Astrocyte (in vitro differentiated cells and primary cell): ENCODE data around the gene BMP8A. TPM values are rescaled to one million over a fixed set of nuclear protein-coding genes. Genes with fewer than 3 reads are reported as not detected.

Experiments
- DNase-seq: peaks from one replicate; pipeline ENCODE4 v3.0.0-alpha.2; 2010; ENCODE audit warnings: low read depth
- FAIRE-seq: peaks from 2 replicates; lab custom pipeline; 2011; peaks lifted over from hg19 to GRCh38; lab: Jason Lieb, UNC
- H2AFZ ChIP-seq: 2 replicates; pipeline ENCODE4 v1.6.0; 2012; ENCODE audit warnings: low read depth, low read length, inconsistent platforms
- H3K27ac ChIP-seq: 2 replicates; pipeline ENCODE4 v1.5.1; 2011; ENCODE audit warnings: low read depth, low read length, inconsistent platforms
- H3K27me3 ChIP-seq: 2 replicates; pipeline ENCODE4 v1.6.0; 2011; ENCODE audit warnings: low read length, inconsistent platforms; ENCODE audit not compliant: insufficient read depth
- H3K36me3 ChIP-seq: 2 replicates; pipeline ENCODE4 v1.5.1; 2011; ENCODE audit warnings: low read length, inconsistent platforms; ENCODE audit not compliant: insufficient read depth
- H3K4me1 ChIP-seq: 2 replicates; pipeline ENCODE4 v1.5.1; 2011; ENCODE audit warnings: low read length, inconsistent platforms; ENCODE audit not compliant: insufficient read depth
- H3K4me2 ChIP-seq: 2 replicates; pipeline ENCODE4 v1.6.0; 2012; ENCODE audit warnings: low read length, inconsistent platforms
- H3K4me3 ChIP-seq: 2 replicates; pipeline ENCODE4 v1.5.1; 2011; ENCODE audit warnings: low read depth, mild to moderate bottlenecking, low read length, inconsistent platforms; ENCODE audit not compliant: insufficient read depth
- H3K79me2 ChIP-seq: 2 replicates; pipeline ENCODE4 v1.6.0; 2012; ENCODE audit warnings: mild to moderate bottlenecking, low read length, inconsistent platforms; ENCODE audit not compliant: insufficient read depth
- H3K9ac ChIP-seq: 2 replicates; pipeline ENCODE4 v1.6.0; 2012; ENCODE audit warnings: mild to moderate bottlenecking, low read length, inconsistent platforms
- H3K9me3 ChIP-seq: 2 replicates; pipeline ENCODE4 v1.5.1; 2012; ENCODE audit warnings: low read depth, mild to moderate bottlenecking, low read length, inconsistent platforms; ENCODE audit not compliant: insufficient read depth
- H4K20me1 ChIP-seq: 2 replicates; pipeline ENCODE4 v1.6.0; 2012; ENCODE audit warnings: low read length, inconsistent platforms; ENCODE audit not compliant: insufficient read depth
- H3K27ac Mint-ChIP-seq: one replicate; pipeline ENCODE4 v1.8.0; 2021; ENCODE audit warnings: mild to moderate bottlenecking, mixed read lengths; ENCODE audit not compliant: unreplicated experiment
- H3K27me3 Mint-ChIP-seq: one replicate; pipeline ENCODE4 v1.8.0; 2021; ENCODE audit warnings: low read depth, mixed read lengths; ENCODE audit not compliant: unreplicated experiment
- H3K36me3 Mint-ChIP-seq: one replicate; pipeline ENCODE4 v1.8.0; 2021; ENCODE audit warnings: low read depth, mixed read lengths; ENCODE audit not compliant: unreplicated experiment
- H3K4me1 Mint-ChIP-seq: one replicate; pipeline ENCODE4 v1.8.0; 2021; ENCODE audit warnings: low read depth, mixed read lengths; ENCODE audit not compliant: unreplicated experiment
- H3K4me3 Mint-ChIP-seq: one replicate; pipeline ENCODE4 v1.8.0; 2021; ENCODE audit warnings: mild to moderate bottlenecking, moderate library complexity, mixed read lengths; ENCODE audit not compliant: unreplicated experiment
- H3K9me3 Mint-ChIP-seq: one replicate; pipeline ENCODE4 v1.8.0; 2021; ENCODE audit warnings: mild to moderate bottlenecking, mixed read lengths; ENCODE audit not compliant: unreplicated experiment
- EZH2 ChIP-seq: IDR thresholded peaks from 2 replicates; pipeline ENCODE4 v1.6.1; 2012; ENCODE audit warnings: mild to moderate bottlenecking, low read length, inconsistent platforms; ENCODE audit not compliant: insufficient read depth
- total RNA-seq: library from RNA; stranded (reverse); gene quantifications from 2 replicates; pipeline ENCODE4 v1.2.1, GENCODE V29; 2021
- TF ChIP-seq, protein P1 (sequence below): IDR thresholded peaks from 2 replicates; pipeline ENCODE4 v1.5.1; 2011; ENCODE audit warnings: low read depth, mild to moderate bottlenecking, inconsistent platforms, low read length, moderate library complexity; ENCODE audit not compliant: insufficient read depth

The BMP8A gene
- total RNA-seq, 1 donor from 2014 or later, result 0.84 TPM

DNA sequence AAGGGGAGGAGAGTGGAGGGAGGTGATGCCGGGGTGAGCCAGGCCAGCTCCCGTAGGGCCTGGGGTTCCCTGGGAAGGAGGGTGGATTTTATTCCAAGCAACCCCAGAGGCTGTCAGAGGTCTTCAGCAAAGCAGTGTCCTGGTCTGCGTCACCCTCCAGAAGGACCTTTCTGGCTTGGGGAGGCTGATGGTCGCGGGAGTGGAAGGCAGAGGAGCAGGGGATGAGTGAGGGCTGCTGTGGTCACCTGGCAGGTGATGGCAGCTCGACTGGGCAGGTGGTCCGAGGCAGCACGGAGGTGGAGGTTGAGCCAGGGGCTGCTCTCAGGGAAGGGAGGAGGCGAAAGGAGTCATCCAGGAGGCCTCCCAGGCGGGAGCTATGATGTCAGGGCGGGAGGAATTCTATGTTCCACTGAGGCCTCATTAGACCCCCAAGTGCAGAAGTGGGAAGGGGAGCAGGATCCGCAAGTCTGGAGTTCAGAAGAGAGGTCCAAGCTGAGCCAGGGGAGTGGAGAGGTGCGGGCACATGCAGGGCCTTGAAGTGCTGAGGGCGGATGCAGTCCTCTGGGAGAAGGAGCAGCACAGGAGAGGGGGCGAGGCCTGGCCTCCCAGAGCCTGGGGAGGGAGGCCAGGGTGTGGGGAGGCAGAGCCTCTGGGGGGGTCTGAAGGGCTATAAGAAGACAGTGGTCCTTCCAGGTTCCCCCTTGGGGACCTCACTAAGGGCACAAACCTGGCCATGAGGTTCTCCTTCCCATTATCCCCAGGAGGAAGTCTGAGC, 33.3 kb downstream of the BMP8A start:
- Histone ChIP-seq H4K20me1 (no peaks in the 10 kb centered on the region), H3K36me3 (peaks cover 3% of the 10 kb centered on the region), H3K4me3 (no peak overlapping the region), H3K27me3 (no peaks in the 10 kb centered on the region), H2AFZ (no peak overlapping the region), H3K4me1 (no peaks in the 10 kb centered on the region), H3K27ac (no peak overlapping the region), H3K79me2 (no peaks in the 10 kb centered on the region), H3K9ac (no peak overlapping the region), H3K4me2 (no peak overlapping the region), H3K9me3 (no peaks in the 10 kb centered on the region)
- H3K27ac Mint-ChIP-seq, result peak overlapping the region; percentile 41
- TF ChIP-seq EZH2, result no peak
- TF ChIP-seq, protein P1, sequence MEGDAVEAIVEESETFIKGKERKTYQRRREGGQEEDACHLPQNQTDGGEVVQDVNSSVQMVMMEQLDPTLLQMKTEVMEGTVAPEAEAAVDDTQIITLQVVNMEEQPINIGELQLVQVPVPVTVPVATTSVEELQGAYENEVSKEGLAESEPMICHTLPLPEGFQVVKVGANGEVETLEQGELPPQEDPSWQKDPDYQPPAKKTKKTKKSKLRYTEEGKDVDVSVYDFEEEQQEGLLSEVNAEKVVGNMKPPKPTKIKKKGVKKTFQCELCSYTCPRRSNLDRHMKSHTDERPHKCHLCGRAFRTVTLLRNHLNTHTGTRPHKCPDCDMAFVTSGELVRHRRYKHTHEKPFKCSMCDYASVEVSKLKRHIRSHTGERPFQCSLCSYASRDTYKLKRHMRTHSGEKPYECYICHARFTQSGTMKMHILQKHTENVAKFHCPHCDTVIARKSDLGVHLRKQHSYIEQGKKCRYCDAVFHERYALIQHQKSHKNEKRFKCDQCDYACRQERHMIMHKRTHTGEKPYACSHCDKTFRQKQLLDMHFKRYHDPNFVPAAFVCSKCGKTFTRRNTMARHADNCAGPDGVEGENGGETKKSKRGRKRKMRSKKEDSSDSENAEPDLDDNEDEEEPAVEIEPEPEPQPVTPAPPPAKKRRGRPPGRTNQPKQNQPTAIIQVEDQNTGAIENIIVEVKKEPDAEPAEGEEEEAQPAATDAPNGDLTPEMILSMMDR, result no peak
- DNase-seq, result no peak
- H3K27me3 Mint-ChIP-seq, result no peaks in the 10 kb centered on the region
- peak overlapping the region; percentile 12 for H3K4me3 Mint-ChIP-seq
- peaks cover 21% of the 10 kb centered on the region for H3K36me3 Mint-ChIP-seq
- peaks cover 4% of the 10 kb centered on the region for H3K4me1 Mint-ChIP-seq
- no peaks in the 10 kb centered on the region for H3K9me3 Mint-ChIP-seq
- FAIRE-seq, result no peak

GRCh38 chr1:39525366-39526165, 34.1 kb downstream of the BMP8A start:
- no peak overlapping the region for H2AFZ ChIP-seq
- no peak for FAIRE-seq

More at GRCh38 chr1:39525366-39526165, 34.1 kb downstream of the BMP8A start:
- no peaks in the 10 kb centered on the region for H3K27me3 ChIP-seq
- H4K20me1 ChIP-seq, result no peaks in the 10 kb centered on the region
- no peaks in the 10 kb centered on the region for H3K9me3 ChIP-seq
- no peaks in the 10 kb centered on the region for H3K27me3 Mint-ChIP-seq
- H3K9me3 Mint-ChIP-seq, result no peaks in the 10 kb centered on the region
- no peak overlapping the region for H3K27ac ChIP-seq
- no peak overlapping the region for H3K4me2 ChIP-seq
- H3K4me3 ChIP-seq, result no peak overlapping the region
- H3K4me1 ChIP-seq, result no peaks in the 10 kb centered on the region
- H3K36me3 Mint-ChIP-seq, result peaks cover 21% of the 10 kb centered on the region
- no peak overlapping the region for H3K4me3 Mint-ChIP-seq
- H3K79me2 ChIP-seq, result no peaks in the 10 kb centered on the region
- no peak overlapping the region for H3K27ac Mint-ChIP-seq
- peaks cover 4% of the 10 kb centered on the region for H3K4me1 Mint-ChIP-seq
- peaks cover 3% of the 10 kb centered on the region for H3K36me3 ChIP-seq
- DNase-seq, result no peak
- TF ChIP-seq, protein P1, result no peak
- no peak for TF ChIP-seq EZH2
- H3K9ac ChIP-seq, result no peak overlapping the region
